ENCODE results near the gene SUMO2.

The SUMO2 gene

DNA sequence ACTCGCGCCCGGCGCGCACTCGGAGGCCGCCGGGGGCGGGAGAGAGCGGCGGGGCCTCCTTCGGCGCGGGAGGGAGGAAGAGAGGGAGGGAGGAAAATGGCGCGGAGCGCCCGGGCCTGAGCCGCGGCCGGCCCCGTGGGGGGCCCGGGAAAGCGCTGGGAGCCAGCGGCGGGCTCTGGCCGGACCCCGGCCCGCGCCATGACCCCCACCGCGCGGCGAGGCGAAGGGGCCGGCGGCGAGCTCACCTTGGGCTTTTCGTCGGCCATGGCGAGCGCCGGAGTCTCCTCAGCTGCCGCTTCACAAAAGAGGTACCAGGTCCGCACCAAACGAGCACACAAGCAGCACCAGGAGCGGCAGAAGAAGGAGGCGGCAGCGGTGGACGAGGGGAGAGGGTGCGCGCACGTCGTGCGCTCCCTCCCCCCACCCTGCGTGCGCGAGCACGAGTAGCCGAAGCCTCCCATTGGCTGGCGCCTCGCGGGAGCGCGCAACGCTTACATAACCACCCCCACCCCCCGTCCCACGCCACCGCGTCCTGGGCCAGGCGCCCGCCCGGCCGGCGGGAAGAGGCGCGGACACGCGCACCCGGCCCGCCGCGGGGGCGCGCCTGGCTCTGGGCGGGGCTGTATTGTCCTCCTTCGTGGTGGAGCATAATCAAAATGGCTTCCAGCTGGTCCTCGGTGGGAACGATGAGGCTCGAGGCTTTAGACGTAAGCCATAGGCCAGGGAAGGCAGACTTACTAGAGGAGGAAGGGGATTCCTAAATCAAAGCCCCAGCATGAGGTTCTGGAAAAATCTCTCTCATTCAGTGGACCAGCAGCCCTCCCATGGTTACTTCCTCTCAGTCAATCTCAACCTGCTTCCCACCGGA, at the start of gene SUMO2:
Gene SUMO2, minus strand, starts transcription at position 391 of the 868 bp plus-strand sequence. Its CDS starts 125 bp downstream, at position 266.
- H3K4me3 ChIP-seq (replicated peaks; ENCODE audit: low read depth, low read length): peak within 1 kb of the TSS; percentile 92
- H3K36me3 ChIP-seq (ENCODE audit: control insufficient read depth, insufficient read depth, low read length): peaks cover 7% of the 10 kb centered on the region
- DNase-seq (ENCODE audit: extremely low read depth, insufficient read length): peak; percentile 99
- H3K27me3 ChIP-seq (replicated peaks; ENCODE audit: control insufficient read depth, insufficient read depth, low read length): no peaks in the 10 kb centered on the region
- peak; percentile 7 for TF ChIP-seq CTCF (IDR thresholded peaks at IDR 0.05; ENCODE audit: insufficient read depth, low read length, poor library complexity, severe bottlenecking)

DNA sequence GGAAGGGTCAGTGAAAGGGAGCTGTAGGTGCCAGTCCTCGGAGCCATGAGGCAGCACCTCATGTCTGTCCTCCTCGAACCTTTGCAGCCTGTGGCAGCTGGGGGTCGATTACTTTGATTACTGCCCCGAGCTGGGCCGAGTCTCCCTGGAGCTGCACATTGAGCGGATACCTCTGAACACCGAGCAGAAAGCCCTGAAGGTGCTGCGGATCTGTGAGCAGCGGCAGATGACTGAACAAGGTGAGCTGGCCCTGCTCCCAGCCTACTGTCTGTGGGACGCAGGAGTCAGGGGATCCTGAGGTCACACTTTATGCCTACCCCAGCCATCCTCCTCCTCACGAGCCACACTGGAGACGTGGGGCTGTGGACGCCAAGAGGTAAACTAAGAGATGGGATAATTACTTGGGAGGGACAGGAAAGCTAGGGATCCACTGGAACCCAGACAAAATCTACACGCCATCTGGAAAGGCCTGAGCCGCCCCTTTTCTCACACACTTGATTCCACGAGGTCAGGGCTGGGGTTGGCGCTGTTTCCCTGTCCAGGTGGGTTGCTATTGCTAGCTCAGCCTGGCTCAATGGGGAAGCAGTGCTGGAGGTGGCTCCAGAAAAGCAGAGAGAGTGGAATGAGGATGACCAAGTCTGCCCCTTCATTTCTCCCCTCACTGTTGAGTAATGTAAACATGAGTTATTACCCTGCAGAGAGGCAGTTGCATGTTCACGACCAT, 49.1 kb upstream of the SUMO2 start:
- no peak for TF ChIP-seq CTCF (IDR thresholded peaks at IDR 0.05; ENCODE audit: insufficient read depth, low read length, poor library complexity, severe bottlenecking)
- Histone ChIP-seq H3K36me3 (ENCODE audit: control insufficient read depth, insufficient read depth, low read length) (peaks cover 47% of the 10 kb centered on the region), H3K4me3 (replicated peaks; ENCODE audit: low read depth, low read length) (no peak overlapping the region), H3K27me3 (replicated peaks; ENCODE audit: control insufficient read depth, insufficient read depth, low read length) (no peaks in the 10 kb centered on the region)
- DNase-seq (ENCODE audit: extremely low read depth, insufficient read length): no peak

- no peaks in the 10 kb centered on the region for H3K27me3 ChIP-seq (replicated peaks; ENCODE audit: control insufficient read depth, insufficient read depth, low read length)
- DNase-seq (ENCODE audit: extremely low read depth, insufficient read length): no peak
- peaks cover 47% of the 10 kb centered on the region for H3K36me3 ChIP-seq (ENCODE audit: control insufficient read depth, insufficient read depth, low read length)
- H3K4me3 ChIP-seq (replicated peaks; ENCODE audit: low read depth, low read length): no peak overlapping the region
- no peak for TF ChIP-seq CTCF (IDR thresholded peaks at IDR 0.05; ENCODE audit: insufficient read depth, low read length, poor library complexity, severe bottlenecking)
These were observed 48.3 kb upstream of the SUMO2 start for GRCh38 chr17:75231071-75231470.

DNA sequence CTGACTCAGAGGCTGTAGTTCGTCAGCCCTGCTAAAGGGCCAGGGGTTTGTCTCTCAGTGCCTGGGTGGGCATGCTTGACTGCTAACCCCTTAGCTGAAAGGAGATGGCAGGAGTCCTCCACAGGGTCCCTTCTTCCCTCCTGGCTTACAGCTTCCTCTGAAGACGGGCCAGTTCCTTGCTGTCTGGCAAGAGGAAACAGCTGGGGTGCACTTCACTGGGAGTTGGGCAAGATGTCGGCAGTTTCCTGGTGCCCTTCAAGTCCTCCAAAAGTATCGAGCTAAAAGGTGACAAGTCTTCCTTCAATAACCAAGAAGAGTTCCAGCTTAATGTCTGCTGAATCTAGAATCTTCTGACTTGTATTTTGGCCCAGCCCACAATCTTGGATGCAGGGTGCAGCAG, 46.1 kb upstream of the SUMO2 start:
- no peak for DNase-seq (ENCODE audit: extremely low read depth, insufficient read length)
- Histone ChIP-seq H3K36me3 (ENCODE audit: control insufficient read depth, insufficient read depth, low read length) (peaks cover 41% of the 10 kb centered on the region), H3K4me3 (replicated peaks; ENCODE audit: low read depth, low read length) (no peak overlapping the region)

DNA sequence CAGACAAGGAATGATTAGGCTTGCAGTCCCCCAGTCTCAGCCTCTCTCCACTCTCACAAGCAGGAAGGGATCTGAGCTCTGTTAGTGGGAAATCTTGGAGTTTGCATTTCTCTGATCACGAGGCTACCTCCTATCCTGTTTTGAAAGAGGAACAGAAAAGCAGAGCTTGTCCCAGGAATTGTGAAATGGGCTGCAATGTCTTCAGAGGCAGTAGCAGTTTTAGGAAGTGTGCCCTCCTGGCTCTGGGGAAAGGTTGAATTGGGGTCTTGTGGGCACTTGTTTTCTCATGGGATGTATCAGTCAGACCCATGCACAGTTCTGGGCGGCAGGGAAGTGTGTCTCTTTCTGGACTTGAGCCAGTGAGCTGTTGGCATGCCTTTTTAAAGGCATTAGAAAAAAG, 45.5 kb upstream of the SUMO2 start:
- no peak for TF ChIP-seq CTCF (IDR thresholded peaks at IDR 0.05; ENCODE audit: insufficient read depth, low read length, poor library complexity, severe bottlenecking)
- Histone ChIP-seq H3K4me3 (replicated peaks; ENCODE audit: low read depth, low read length) (no peak overlapping the region), H3K36me3 (ENCODE audit: control insufficient read depth, insufficient read depth, low read length) (peaks cover 41% of the 10 kb centered on the region), H3K27me3 (replicated peaks; ENCODE audit: control insufficient read depth, insufficient read depth, low read length) (no peaks in the 10 kb centered on the region)
- no peak for DNase-seq (ENCODE audit: extremely low read depth, insufficient read length)

More for the DNA sequence above, 46.1 kb upstream of the SUMO2 start:
- TF ChIP-seq CTCF (IDR thresholded peaks at IDR 0.05; ENCODE audit: insufficient read depth, low read length, poor library complexity, severe bottlenecking): no peak
- H3K27me3 ChIP-seq (replicated peaks; ENCODE audit: control insufficient read depth, insufficient read depth, low read length): no peaks in the 10 kb centered on the region
